Mucosa of descending colon (tissue), 3 donors: Measurements from ENCODE around the gene ABR. TPM values are rescaled to one million over a fixed set of nuclear protein-coding genes. Genes with fewer than 3 reads are reported as not detected.

Source experiments
- ATAC-seq: fragments of 200-7000 bp; cut with Tn5 transposase; one replicate; pipeline ENCODE4 v1.9.1; 2020; ENCODE audit warnings: mild to moderate bottlenecking, moderate library complexity
- DNase-seq, 3 donors: peaks; one replicate each; pipeline ENCODE4 v3.0.0-alpha.2; 2020
- H3K36me3 ChIP-seq: fragments of 200-600 bp; one replicate; pipeline ENCODE4 v1.8.0; 2021; ENCODE audit warnings: low read depth, mild to moderate bottlenecking
- H3K4me1 ChIP-seq: fragments of 200-600 bp; one replicate; pipeline ENCODE4 v1.8.0; 2021; ENCODE audit warnings: low read depth, mild to moderate bottlenecking
- H3K4me3 ChIP-seq: fragments of 200-600 bp; one replicate; pipeline ENCODE4 v1.8.0; 2021; ENCODE audit warnings: mild to moderate bottlenecking
- H3K9me3 ChIP-seq: fragments of 200-600 bp; one replicate; pipeline ENCODE4 v1.8.0; 2021; ENCODE audit warnings: mild to moderate bottlenecking
- CTCF ChIP-seq: fragments of 200-600 bp; IDR thresholded peaks from one replicate; pipeline ENCODE4 v1.8.0; 2022; ENCODE audit warnings: antibody characterized with exemption, mild to moderate bottlenecking
- intact Hi-C, 2 donors: fragments of 100-400 bp; cut with DNase I in 1 of 2; cut with micrococcal nuclease in 1 of 2; formaldehyde crosslinking; loops; one replicate each; pipeline versions ENCODE4 v1.11.0 to v1.11.1; 2022; cut with DNase I, micrococcal nuclease
- total RNA-seq, 3 donors: library from RNA; stranded (reverse); fragmentation: NEBNext Ultra II Directional in 2 of 3; extraction: Animal tissue kit (Norgen Biotek cat#: 25700) in 2 of 3; gene quantifications; one replicate each; pipeline versions ENCODE4 v1.2.1 to v1.2.4, GENCODE V29; 2021 to 2023
- donor health status: DM: no; HTN: no; CAD: no; lungs with moderate emphysema.
- donor health status: DM: no; HTN: no; CAD: no.
- donor health status: DM: no; HTN: yes; CAD: no.

ABR gene
- total RNA-seq, 3 donors from 2014 or later: 257 to 470 (median 292) TPM

- TF ChIP-seq CTCF: no peak
- peaks cover 20% of the 10 kb centered on the region for H3K4me1 ChIP-seq
- ATAC-seq (peak; percentile 81), DNase-seq (peak in 1 of 3 donors; percentile 45)
- intact Hi-C loops: no loop called here
- H3K36me3 ChIP-seq: no peaks in the 10 kb centered on the region
- H3K4me3 ChIP-seq: no peak overlapping the region
- H3K9me3 ChIP-seq: no peaks in the 10 kb centered on the region
Observed at GRCh38 chr17:1096215-1096614, 83.6 kb downstream of the ABR start.

- H3K9me3 ChIP-seq: no peaks in the 10 kb centered on the region
- DNase-seq (peak in 1 of 3 donors; percentile 46), ATAC-seq (peak; percentile 31)
- no peak for TF ChIP-seq CTCF
- peaks cover 20% of the 10 kb centered on the region for H3K4me1 ChIP-seq
- H3K4me3 ChIP-seq: no peak overlapping the region
- H3K36me3 ChIP-seq: no peaks in the 10 kb centered on the region
- intact Hi-C loops: no loop called here
Observed at GRCh38 chr17:1095853-1096173, 84.0 kb downstream of the ABR start.

DNA sequence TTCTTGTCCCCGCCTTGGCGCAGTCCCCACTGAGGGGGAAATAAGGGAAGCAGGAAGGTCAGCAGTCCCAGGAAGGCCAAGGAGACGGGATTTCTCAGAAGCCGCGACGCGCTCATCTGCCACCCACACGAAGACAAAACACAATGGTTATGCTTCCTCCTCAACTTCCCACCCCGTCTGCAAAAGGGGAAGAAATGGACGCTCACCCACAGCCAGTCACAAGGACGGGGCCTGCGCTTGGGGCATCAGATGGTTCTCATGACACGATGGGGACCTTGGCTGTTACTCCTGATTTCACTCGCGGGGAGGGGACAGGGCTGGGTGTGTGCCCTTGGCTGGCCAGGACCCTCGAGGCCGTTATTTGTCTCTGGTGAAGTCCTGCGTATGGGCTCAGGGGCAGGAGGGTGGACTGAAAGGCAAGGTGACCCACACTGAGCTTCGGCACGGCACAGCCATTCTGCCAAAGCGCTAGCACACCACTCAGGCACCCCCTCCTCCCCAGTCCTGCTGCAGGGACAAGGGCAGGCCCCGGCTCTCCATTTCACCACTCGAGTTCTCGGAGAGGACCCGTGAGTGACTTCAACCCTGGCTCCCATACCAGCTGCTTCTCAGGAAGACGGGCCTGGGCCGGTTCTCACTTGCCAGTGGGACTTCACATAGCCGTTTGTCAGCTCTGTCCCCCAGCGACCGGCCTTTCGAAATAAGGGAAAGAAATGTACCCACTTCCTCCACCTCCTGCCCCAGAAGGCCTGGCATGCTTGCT, 84.5 kb downstream of the ABR start:
- Histone ChIP-seq H3K36me3 (no peaks in the 10 kb centered on the region), H3K9me3 (no peaks in the 10 kb centered on the region), H3K4me1 (peaks cover 20% of the 10 kb centered on the region), H3K4me3 (no peak overlapping the region)
- ATAC-seq (no peak), DNase-seq (peak in 1 of 3 donors; percentile 44)
- intact Hi-C loops: no loop called here
- TF ChIP-seq CTCF: no peak

DNA sequence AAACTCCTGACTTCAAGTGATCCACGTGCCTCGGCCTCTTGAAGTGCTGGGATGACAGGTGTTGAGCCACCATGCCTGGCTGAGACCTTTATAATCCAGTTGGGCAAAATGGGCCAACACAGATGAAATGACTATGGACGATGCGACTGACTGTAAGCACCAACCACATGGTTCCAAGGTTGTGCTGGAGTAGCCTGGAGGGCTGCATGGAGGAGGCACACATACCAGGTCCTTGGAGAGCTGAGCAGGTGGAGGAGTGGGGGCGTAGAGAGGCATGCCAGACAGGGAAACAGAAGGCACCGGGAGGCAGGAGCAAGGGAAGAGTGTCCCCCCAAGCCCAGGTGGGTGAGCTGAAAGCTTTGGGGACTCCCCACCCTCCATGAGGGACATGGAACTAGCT, 85.2 kb downstream of the ABR start:
- ATAC-seq: no peak
- H3K4me3 ChIP-seq: no peak overlapping the region

GRCh38 chr17:1091900-1092299, 87.9 kb downstream of the ABR start:
- Histone ChIP-seq H3K9me3 (no peaks in the 10 kb centered on the region), H3K4me1 (peaks cover 29% of the 10 kb centered on the region), H3K4me3 (no peak overlapping the region), H3K36me3 (no peaks in the 10 kb centered on the region)
- ATAC-seq: no peak
- intact Hi-C loops: no loop called here
- TF ChIP-seq CTCF: no peak
- no peak for DNase-seq

More for the DNA sequence above, 85.2 kb downstream of the ABR start:
- no peaks in the 10 kb centered on the region for H3K9me3 ChIP-seq
- peaks cover 23% of the 10 kb centered on the region for H3K4me1 ChIP-seq
- DNase-seq: no peak
- TF ChIP-seq CTCF: no peak
- H3K36me3 ChIP-seq: no peaks in the 10 kb centered on the region
- intact Hi-C loops: no loop called here

- DNase-seq (no peak), ATAC-seq (no peak)
- Histone ChIP-seq H3K4me1 (peaks cover 24% of the 10 kb centered on the region), H3K36me3 (no peaks in the 10 kb centered on the region), H3K4me3 (no peak overlapping the region), H3K9me3 (no peaks in the 10 kb centered on the region)
- TF ChIP-seq CTCF: no peak
- intact Hi-C loops: no loop called here
Observed at GRCh38 chr17:1091190-1091534, 88.6 kb downstream of the ABR start.
